GM19193 (cell line): ENCODE data around the gene HMOX1.

Experiments
- POLR2A ChIP-seq: IDR thresholded peaks from 4 replicates; pipeline ENCODE4 v1.6.1; 2011; ENCODE audit not compliant: insufficient read depth, insufficient read length; ENCODE audit errors: extremely low read depth

The HMOX1 gene

DNA sequence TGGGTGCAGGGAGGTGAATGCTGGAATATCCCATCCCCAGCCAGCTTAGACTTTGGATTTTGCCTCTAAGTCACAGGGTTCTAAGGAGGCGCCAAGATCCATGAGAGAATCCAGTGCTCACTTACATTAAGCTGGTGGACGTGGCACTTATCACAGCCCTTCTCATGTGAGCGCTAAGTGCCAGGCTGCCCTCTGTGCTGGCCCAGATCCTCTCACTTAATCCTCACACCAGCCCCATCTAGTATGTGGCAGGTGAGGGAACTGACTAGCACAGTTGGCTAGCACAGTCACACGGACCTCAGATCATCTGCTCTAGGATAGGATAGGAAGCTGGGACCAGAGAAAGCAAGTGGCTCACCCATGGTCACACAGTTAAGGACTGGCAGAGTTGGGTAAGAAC is 3.6 kb downstream of the HMOX1 start:
- TF ChIP-seq POLR2A = no peak

DNA sequence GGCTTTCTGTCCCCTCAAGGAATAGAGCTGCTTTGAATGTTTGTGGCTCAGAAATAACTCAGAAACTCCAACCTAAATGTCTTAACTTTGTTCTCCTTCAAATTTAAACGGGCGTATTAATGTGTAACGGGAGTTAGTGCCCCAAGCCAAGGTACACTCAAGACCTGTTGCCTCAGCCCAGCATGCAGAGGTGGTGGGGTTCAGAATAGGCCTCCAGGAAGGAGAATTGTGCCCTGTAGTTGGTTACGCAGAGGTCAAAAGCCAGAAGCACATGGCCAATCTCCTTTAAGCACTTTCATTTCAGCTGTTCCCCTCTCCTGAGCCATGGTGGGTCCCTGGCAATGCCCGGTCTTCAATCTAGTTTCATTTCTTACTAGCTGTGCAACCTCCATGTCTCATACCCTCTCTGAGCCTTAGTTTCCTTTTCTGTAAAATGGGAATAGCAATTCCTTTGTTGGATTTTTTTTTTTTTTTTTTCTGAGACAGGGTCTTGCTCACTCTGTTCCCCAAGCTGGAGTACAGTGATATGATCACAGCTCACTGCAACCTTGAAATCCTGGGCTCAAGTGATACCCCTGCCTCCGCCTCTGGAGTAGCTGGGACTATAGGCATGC is 4.2 kb downstream of the HMOX1 start:
- TF ChIP-seq POLR2A = no peak

DNA sequence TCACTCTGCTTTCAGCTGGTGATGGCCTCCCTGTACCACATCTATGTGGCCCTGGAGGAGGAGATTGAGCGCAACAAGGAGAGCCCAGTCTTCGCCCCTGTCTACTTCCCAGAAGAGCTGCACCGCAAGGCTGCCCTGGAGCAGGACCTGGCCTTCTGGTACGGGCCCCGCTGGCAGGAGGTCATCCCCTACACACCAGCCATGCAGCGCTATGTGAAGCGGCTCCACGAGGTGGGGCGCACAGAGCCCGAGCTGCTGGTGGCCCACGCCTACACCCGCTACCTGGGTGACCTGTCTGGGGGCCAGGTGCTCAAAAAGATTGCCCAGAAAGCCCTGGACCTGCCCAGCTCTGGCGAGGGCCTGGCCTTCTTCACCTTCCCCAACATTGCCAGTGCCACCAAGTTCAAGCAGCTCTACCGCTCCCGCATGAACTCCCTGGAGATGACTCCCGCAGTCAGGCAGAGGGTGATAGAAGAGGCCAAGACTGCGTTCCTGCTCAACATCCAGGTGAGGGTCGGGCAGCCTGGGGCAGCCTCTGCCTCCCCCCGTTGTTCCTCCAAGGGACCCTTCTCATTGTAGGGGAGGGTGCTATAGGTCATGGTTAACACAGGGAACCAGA is 5.9 kb downstream of the HMOX1 start:
- no peak for TF ChIP-seq POLR2A

DNA sequence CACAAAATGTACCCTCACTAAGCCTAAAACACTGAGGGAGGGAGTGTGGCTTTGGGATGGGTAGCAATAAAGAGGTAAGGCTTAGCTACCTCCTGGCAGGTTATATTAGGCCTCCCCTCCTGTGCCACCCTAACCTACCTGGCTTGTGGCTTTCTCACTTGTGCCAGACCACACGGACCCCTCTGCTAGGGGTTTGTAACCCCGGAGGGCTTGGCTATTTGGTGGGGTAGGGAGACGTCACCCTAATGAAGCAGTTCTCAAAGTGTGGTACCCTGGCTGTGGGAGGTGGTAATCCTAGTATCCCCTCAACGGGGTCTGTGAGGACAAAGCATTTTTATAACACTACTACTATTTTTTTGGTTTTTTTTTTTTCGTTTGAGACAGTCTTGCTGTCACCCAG is 10.0 kb downstream of the HMOX1 start:
- no peak for TF ChIP-seq POLR2A

DNA sequence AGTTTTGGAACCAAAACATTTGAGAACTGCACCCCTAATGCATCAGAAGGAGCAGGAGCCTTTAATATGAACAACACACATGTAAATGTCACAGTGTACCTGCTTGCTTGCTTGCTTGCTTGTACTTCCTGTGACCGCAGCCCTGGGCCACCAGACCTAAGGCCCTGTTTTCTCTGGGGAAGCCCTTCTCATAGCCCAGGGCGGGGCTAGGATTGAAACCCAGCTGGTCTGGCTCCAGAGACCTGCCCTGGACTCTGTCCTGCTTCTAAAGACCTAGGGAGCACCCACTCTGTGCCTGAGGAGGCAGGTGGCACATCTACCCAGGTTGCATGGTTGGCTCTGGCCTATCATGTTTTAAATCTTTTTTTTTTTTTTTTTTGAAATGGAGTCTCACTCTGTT is 11.5 kb downstream of the HMOX1 start:
- TF ChIP-seq POLR2A = no peak

DNA sequence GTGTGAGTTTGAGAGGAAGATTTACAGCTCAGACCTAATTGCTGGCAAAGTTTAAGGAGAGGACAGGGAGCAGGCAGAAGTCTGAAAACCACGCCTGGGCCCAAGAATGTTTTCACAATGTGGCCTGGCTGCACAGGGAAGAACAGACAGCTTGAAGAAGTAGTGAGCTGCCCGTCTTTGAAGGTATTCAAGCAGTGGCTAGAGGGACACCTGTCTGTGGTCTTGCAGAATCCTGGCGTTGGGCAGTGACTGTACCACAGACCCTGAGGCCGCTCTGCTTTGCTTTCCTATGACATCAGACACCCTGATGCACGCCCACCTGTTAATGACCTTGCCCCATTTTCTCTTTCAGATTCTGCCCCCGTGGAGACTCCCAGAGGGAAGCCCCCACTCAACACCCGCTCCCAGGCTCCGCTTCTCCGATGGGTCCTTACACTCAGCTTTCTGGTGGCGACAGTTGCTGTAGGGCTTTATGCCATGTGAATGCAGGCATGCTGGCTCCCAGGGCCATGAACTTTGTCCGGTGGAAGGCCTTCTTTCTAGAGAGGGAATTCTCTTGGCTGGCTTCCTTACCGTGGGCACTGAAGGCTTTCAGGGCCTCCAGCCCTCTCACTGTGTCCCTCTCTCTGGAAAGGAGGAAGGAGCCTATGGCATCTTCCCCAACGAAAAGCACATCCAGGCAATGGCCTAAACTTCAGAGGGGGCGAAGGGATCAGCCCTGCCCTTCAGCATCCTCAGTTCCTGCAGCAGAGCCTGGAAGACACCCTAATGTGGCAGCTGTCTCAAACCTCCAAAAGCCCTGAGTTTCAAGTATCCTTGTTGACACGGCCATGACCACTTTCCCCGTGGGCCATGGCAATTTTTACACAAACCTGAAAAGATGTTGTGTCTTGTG is 12.5 kb downstream of the HMOX1 start:
- TF ChIP-seq POLR2A = no peak

DNA sequence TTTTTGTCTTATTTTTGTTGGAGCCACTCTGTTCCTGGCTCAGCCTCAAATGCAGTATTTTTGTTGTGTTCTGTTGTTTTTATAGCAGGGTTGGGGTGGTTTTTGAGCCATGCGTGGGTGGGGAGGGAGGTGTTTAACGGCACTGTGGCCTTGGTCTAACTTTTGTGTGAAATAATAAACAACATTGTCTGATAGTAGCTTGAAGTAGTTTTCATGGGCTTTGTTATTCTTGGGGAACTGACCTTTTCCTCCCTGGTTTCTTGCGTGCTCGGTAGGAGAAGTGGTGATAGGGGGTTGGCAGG is 13.1 kb downstream of the HMOX1 start:
- no peak for TF ChIP-seq POLR2A

DNA sequence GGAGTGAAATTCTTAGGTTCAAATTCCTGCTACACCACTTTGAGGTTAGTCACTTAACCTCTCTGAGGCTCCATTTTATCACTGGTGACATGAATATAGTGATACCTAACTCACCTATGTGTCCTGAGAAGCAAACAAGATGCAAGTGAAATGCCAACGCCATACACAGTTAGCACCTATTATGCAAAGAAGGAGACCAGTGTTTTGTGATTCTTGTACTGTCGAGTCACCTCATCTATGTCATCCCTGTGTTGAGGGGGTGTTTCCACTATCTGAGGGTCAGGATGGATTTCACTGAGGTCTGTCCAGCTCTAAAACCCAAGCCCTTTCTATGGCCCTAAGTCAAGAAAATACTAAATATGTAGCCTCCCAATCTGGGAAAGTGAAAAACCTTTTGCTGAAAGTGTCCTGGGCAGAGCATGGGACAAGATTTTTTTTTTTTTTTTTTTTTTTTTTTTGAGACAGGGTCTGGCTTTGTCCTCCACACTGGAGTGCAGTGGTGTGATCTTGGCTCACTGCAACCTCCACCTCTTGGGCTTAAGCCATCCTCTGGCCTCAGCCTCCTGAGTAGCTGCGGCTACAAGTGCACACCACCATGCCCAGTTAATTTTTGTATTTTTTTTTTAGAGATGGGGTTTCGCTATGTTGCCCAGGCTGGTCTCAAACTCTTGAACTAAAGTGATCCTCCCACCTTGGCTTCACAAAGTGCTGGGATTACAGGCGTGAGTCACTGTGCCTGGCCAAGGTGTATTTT is 14.1 kb downstream of the HMOX1 start:
- TF ChIP-seq POLR2A = no peak

DNA sequence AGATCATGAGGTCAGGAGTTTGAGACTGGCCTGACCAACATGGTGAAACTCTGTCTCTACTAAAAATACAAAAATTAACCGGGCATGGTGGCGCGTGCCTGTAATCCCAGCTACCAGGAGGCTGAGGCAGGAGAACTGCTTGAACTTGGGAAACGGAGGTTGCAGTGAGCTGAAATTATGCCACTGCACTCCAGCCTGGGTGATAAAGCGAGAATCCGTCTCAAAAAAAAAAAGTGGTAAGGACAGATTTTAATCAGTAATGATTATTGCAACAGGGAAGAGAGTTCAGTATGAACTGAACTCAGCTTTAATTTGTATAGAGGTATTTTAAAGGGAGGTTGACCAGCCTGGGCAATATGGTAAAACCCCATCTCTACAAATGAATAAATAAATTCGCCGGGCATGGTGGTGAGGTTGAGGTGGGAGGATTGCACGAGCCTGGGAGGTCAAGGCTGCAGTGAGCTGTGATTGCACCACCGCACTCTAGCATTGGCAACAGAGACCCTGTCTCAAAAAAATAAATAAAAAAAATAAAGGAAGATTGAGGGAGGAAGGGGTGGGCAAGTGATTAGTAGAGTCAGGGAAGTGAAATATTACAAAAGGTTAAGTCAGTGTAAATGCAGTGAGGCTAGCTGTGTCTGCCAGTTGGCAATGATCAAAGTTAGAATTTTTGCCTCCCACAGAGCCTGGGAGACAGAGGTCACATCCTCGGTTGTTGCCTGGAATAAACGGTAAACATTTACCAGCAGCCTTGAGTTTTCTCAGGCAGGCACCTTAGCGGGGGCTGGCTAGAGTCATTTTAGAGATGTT is 16.4 kb downstream of the HMOX1 start:
- no peak for TF ChIP-seq POLR2A

DNA sequence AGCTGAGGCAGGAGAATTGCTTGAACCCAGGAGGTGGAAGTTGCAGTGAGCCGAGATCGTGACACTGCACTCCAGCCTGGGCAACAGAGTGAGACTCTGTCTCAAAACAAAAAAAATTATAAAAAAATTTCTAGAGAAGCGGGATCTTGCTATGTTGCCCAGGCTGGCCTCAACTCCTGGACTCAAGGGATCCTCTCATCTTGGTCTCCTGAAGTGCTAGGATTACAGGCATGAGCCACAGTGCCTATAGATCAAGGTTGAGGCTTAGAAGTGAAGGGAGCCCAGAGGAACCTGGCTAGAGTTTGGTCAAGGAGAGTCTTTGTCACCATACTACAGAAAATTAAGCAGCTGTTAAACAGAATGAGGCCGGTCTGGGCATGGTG is 17.7 kb downstream of the HMOX1 start:
- TF ChIP-seq POLR2A = no peak

DNA sequence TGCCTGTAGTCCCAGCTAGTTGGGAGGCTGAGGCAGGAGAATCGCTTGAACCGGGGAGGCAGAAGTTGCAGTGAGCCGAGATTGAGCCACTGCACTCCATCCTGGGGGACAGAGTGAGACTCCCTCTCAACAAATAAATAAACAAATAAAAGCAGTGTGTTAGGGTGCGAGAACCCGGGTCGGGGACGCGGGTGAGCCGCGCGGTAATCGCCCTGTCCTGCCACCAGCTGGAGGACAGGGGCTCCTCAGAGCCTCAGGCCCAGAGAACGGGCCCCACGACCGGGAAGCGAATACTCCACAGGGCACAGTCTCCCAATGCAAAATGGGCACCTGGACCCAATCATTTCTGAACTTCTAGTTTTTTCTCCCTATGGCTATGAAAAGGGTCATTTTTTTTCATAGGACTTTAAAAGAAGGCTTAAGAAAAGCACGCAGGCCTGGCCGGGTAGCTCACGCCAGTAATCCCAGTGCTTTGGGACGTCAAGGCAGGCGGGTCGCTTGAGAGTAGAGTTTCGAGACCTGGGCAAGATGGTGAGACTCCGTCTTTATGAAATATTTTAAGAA is 18.3 kb downstream of the HMOX1 start:
- no peak for TF ChIP-seq POLR2A

DNA sequence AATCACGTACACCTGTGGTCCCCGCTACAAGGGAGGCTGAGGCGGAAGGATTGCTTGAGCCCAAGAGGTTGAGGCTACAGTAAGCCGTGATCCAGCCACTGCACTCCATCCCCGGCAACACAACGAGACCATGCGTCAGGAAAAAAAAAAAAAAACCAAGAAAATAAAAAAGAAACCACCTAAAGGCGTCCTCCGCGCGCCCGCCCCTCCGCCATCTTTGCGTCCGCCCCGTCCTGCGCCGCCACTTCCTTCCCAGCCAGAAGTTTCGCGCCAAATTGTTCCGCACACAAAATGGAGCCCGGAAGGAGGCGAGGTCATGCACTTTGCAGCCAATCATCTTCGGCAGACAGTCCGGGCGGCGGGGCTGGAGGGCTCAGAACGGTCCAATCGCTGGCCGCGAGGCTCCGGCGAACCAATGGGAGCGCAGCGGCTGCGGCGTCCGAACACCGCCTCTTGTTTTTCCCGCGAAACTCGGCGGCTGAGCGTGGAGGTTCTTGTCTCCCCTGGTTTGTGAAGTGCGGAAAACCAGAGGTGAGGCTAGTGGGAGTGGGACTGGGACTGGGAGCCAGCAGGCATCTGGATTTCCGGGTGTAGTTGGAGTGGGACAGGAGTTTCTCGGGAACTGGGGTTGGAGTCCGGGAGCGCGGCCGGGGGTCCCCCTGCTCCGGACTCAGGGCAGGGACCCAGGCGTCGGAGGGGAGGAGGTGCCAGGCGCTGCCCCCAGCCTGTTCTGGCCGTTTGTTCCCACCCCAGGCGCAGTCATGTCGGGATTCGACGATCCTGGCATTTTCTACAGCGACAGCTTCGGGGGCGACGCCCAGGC is 19.0 kb downstream of the HMOX1 start, which contains the start of gene MCM5:
MCM5 (plus strand) TSS at position 463 of the 823 bp plus-strand sequence; CDS start at position 762, 299 bp downstream.
- TF ChIP-seq POLR2A = peak; percentile 83

DNA sequence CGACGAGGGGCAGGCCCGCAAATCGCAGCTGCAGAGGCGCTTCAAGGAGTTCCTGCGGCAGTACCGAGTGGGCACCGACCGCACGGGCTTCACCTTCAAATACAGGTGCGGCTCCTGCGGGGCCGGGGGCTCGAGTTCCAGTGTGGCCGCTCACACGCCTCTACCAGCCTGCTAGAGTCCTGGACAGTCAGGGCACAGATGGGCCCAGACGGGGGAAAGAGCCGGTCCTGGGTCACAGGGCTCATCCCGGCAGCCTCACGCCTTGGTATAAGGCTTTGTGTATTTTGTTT is 19.6 kb downstream of the HMOX1 start:
- TF ChIP-seq POLR2A = no peak
